GM10266 (cell line): ENCODE results near the gene MARCHF2.
"Not testable (repeated sequence)": the region's sequence is repeated elsewhere in the genome, so short reads cannot be mapped to it uniquely, and the experiment has no call there.

Source experiments
- DNase-seq: peaks from one replicate; pipeline ENCODE4 v3.0.0; 2012; ENCODE audit errors: extremely low spot score
- TF ChIP-seq, protein P1 (sequence below): IDR thresholded peaks from 2 replicates; pipeline ENCODE4 v1.5.1; 2012; ENCODE audit warnings: mild to moderate bottlenecking, low read depth; ENCODE audit not compliant: control insufficient read depth, insufficient read depth; ENCODE audit errors: missing control alignments

Gene MARCHF2

DNA sequence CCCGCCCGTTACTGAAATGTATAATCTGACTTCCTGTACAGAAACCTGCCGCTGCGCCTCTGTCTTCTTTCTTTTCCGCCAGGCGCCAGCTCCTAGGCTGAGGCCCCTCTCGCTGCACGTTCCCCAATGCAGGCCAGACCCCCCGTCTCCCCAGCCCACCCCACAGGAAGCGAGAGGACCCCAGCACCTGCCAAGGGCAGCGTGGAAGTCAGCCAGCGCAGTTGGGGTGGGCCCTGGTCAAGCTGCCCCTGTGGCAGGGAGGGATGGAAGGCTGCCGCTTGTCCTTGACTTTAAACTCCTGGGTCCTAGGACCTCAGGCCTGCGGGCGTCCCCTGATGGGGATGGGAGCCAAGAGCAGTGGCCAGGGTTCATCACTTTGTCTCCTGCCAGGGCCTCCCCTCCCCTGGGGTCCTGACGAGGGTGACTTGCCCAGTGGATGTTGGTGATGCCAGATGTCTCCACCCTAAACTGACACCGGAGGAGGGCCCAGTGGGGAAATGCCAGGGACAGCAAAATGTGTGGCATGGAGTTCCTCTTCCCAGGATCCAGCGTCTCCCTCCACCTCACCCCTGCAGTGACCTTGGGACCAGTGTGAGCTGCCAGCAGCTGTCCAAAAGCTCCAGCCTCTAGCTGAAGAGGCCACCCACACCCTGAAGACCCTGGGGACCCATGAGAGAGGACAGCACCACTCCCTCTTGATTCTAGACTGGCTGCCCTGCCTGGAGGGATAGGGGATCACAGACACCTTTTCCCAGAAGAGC is 8.5 kb upstream of the MARCHF2 start:
- DNase-seq, result no peak
- TF ChIP-seq, protein P1, sequence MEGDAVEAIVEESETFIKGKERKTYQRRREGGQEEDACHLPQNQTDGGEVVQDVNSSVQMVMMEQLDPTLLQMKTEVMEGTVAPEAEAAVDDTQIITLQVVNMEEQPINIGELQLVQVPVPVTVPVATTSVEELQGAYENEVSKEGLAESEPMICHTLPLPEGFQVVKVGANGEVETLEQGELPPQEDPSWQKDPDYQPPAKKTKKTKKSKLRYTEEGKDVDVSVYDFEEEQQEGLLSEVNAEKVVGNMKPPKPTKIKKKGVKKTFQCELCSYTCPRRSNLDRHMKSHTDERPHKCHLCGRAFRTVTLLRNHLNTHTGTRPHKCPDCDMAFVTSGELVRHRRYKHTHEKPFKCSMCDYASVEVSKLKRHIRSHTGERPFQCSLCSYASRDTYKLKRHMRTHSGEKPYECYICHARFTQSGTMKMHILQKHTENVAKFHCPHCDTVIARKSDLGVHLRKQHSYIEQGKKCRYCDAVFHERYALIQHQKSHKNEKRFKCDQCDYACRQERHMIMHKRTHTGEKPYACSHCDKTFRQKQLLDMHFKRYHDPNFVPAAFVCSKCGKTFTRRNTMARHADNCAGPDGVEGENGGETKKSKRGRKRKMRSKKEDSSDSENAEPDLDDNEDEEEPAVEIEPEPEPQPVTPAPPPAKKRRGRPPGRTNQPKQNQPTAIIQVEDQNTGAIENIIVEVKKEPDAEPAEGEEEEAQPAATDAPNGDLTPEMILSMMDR, result no peak

DNA sequence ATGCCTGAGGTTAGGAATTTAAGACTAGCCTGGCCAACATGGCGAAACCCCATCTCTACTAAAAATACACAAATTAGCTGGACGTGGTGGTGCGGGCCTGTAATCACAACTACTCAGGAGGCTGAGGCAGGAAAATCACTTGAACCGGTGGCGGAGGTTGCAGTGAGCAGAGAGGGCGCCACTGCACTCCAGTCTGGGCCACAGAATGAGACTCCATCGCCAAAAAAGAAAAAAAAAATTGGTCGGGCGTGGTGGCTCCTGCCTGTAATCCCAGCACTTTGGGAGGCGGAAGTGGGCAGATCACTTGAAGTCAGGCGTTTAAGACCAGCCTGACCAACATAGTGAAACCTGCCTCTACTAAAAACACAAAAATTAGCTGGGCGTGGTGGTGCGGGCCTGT is 2.4 kb upstream of the MARCHF2 start:
- DNase-seq, result not testable (repeated sequence)

DNA sequence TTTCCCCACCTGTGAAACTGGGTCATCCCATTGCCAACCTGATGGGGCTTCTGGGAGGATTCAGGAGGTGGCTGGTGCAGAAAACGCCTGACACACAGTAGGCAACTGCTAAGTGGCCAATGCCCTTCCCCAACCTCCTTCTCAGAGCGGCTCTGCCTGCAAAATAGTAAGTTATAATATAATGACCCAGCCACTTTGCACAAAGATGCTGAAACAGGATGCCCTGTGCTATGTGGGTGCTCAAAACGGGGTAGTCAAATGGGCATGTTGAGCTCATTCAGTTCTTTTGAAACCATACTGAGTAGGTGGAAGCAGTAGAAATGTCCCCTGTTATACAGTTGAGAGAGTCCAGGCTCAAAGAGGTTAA is 507 bp downstream of the MARCHF2 start:
- TF ChIP-seq, protein P1, result no peak
- no peak for DNase-seq

DNA sequence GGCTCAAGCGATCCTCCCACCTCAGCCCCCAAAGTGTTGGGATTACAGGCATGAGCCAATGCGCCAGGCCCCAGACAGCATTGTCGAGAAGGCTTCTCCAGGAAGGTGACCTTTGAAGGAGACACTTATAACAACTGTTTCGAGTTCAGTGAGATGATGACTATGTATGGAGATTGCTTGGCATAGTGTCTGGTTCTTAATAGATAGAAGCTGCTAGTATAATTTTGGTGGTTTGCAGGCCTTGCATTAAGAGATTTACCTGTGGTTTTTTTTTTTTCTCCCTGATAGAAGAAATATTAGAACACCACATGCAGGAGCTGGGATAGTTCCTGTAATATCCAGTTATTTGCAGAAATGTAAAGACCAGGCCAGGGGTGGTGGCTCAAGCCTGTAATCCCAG is 3.7 kb downstream of the MARCHF2 start:
- no peak for DNase-seq
- TF ChIP-seq, protein P1, result no peak

DNA sequence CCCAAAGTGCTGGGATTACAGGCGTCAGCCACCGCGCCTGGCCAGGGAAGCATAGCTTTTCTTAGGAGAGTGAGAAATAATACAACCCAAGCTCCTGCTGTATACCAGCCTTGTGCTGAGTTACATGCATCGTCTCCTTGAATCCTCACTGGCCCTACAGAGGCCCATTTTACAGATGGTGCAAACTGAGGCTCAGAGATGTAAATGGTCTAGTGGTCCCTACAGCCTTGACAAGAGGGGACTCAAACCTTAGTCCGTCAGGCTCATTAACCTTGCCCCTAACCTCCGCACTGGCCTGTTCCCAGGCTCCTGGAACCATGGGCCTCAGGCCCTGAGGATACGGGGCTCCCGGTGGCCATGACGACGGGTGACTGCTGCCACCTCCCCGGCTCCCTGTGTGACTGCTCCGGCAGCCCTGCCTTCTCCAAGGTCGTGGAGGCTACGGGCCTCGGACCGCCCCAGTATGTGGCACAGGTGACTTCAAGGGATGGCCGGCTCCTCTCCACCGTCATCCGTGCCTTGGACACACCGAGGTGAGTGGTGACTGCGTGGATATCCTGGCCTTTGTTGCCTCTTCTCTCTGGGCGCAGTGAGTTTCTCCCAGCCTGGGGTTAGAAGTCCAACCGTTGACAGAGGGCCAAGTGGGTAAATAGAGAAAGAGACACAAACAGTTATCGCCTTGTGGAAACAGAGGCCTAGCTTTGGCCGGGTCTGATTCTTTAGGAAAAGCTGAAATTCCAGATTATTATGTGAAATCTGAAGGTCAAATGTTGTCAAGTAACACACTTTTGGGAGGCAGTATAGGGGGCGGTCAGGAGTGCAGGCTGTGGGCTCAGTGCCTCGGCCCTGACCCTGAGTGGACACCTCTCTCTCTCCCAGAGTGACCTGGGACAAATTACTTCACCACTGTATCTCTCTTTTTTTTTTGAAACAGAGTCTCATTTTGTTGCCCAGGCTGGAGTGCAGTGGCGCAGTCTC is 8.7 kb downstream of the MARCHF2 start:
- TF ChIP-seq, protein P1, result no peak
- no peak for DNase-seq

DNA sequence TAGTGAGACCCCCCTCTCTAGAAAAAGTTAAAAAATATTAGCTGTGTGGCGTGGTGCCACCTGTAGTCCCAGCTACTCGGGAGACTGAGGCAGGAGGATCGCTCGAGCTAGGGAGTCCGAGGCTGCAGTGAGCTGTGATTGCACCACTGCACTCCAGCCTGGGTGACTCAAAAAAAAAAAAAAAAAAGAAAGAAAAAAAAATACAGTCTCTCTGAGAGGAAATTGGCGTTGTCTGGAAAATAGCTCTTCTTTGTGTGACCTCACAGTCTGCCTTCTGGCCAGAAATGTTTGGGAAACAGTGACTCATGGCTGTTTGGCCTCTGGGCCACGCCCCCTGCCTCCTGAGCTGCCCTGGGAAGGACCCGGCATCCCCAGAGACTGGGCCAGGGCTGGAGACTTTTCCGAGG is 10.7 kb downstream of the MARCHF2 start:
- no peak for DNase-seq
- TF ChIP-seq, protein P1, result no peak

DNA sequence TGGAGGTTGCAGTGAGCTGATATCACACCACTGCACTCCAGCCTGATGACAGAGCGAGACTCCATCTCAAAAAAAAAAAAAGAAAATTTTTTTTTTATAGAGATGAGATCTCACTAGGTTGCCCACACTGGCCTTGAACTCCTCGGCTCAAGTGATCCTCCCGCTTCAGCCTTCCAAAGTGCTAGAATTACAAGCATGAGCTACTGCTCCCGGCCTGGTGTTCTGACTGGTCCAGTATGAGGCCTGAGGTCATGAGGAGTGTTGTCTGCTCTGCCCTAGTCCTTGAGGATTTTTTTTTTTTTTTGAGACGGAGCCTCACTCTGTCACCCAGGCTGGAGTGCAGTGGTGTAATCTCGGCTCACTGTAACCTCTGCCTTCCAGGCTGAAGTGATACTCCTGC is 12.2 kb downstream of the MARCHF2 start:
- not testable (repeated sequence) for DNase-seq

DNA sequence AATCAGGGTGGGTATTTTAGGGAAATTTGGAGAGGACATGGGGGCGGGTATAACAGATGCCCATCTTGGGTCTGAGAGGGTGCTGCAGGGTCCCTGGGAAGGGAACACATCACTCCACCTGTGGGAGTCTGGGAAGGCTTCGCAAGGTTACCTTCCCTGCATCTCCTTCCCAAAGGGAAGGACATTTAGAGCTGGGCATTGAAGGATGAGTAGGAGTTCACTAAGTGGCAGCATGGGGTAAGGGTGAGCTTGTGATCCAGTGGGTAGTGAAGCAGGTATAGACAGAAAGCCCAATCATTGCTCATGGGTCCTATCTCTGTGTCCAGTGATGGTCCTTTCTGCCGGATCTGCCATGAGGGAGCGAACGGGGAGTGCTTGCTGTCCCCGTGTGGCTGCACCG is 13.2 kb downstream of the MARCHF2 start:
- DNase-seq, result no peak
- TF ChIP-seq, protein P1, result no peak
